Kidney capillary endothelial cell (primary cell): ENCODE measurements around the gene SORCS3.

Experiments
- DNase-seq: peaks from one replicate; pipeline ENCODE4 v3.0.0-alpha.2; 2018; ENCODE audit warnings: low spot score

SORCS3 gene

DNA sequence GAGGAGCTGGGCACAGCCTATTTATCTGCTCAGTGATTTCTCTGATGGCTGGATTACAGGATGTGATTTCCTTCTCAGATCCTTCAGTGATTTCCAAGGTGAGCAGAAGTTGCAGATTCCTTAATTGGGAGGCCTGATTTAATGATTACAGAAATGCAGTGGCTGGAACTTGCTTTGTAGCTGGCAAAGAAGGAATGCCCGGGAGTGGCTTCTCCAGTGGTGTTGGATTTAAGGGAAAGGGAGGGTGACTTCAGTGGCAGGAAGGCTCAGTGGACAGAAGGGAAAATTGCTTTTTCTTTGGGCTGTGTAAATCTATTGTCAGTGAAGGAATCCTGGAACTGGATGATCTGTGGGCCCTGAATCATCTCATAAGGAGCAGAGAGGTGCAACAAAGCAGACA is 5.1 kb downstream of the SORCS3 start:
- DNase-seq: no peak

DNA sequence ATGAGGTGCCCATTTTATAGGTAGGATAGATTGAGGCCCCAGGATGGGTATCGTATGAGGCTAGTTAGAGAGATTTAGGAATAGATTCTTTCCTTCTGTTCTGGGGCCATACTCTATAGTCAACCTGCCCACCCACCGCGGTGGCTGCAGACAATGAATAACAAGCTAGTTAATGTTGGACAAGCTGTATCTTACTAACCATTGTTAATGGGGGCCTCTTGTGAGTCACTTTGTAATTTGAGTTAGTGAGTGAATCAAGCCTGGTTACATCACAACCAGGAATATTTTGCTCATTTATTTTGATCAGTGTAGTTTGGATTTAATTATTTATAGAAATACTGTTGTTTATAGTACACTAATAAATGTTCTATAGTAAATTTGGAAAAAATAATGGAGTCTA is 7.3 kb downstream of the SORCS3 start:
- no peak for DNase-seq

DNA sequence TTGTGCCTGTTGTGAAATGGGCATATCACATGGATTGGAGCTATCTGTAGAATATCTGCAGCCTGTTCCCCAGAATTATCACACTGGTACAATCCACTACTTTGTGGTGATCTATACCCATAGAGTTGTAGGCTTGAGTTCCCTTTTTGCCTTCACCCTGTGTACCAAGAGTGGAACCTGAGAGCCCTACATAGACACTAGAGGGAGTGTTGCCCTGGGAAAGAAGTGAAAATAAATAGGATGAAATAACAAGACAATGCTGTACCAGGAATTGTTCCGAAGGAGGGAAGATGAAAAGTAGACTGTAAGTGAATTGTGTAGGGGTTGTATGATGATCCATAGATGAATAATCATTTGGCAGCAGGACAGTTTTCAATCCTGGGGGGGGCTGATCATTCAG is 9.0 kb downstream of the SORCS3 start:
- no peak for DNase-seq

DNA sequence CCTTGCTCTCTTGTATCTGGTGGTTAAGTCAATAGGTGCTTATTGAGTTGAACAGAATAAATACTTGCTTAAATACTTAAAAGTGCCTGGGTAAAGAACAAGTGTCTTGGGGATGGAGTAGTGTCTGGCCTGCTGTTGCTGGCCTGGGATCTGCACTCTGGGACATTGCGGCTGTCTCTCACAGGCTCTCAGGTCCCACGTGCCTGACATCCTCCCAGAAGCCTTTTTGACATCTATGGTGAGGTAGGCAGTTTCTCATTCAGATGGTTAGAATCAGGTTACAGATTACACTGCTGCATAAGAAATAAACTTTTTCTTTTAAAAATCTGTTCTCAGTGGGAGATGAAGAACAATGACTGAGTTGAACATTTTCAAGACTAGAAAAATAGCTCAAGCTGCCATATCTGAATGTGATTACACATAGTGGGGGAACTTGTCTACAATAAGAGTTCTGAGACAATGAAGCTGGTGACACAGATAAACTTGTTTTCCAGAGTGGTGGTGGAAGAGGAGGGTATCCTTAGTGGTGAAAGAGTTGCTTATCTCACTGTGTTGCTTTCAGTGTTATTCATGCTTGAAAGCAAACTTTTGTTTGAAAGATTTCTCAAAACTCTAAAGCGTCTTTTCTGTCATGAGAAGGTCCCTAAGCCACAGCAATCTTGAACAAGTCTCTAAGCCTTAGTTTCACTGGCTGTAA is 9.7 kb downstream of the SORCS3 start:
- DNase-seq: no peak

DNA sequence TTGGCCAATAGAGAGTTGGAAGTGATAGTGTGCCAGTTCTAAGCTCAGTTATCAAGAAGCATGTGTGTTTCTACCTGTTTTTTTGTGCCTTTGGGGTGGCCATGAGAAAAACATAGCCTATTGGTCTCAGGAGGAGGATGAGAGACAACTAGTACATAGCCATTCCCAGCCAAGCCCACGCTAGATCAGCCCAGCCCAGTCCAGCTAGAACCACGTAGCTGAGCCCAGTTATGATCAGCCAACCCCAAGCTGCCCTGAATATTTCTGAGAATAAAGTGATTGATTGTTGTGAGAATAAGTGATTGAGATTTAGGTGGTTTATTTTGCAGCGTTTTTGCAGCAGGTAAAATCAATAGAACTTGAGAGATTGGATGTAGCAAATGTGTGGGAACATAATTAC is 15.9 kb downstream of the SORCS3 start:
- no peak for DNase-seq

DNA sequence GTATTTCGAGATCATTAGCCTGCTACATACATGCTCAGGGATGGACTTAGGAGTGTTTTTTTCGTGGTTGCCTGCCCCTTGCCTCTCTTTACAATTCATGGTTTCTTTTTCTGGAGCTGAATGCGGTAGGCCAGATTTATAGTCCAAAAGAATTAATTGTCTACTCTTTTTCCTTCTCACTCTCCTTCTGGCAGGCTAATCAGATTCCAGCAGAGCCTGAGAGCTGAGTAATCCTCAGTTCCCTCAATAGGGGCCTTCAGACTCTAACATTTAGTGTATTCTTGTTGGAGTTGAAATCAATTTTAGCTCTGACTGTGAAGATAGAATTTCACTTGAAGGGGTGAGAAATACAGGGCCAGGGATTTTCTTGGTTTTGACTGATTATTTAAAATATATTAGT is 16.4 kb downstream of the SORCS3 start:
- DNase-seq: no peak

DNA sequence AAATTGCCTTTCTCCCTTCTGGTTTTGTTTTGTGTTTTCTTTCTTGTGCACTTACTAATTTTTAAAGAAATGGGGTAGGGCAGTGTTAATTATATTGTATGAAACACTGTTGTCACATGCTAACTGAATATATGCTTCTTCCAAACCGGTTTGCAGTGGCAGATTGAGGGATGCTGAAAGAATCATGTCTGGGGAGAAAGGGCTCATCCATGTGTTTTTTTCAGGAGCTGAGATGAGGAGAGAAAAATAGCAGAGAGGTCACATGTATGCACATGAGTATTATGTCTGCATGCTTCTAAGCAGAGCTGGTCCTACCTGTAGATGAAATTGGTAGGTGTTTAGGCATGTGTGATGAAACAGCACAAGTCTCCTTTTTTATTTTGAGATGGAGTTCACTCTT is 17.0 kb downstream of the SORCS3 start:
- no peak for DNase-seq

DNA sequence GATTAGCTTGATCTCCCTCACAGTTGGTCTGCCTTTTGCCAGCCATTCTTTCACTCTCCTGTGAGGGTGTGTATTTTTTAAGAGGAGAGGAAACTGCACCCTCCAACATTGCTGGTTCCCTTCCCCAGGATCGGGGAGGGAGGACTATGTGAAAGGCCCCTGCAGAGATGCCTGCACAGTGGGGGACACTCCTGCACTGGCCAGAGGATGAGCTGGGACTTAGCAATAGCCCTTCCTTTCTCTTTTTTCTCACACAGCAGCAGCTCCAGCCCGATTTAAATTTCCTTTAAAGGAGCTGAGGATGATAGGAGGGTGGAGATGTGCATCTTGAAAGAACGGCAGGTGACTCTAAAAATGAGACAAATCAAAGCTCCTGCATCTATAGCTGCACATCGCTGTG is 18.7 kb downstream of the SORCS3 start:
- DNase-seq: no peak

DNA sequence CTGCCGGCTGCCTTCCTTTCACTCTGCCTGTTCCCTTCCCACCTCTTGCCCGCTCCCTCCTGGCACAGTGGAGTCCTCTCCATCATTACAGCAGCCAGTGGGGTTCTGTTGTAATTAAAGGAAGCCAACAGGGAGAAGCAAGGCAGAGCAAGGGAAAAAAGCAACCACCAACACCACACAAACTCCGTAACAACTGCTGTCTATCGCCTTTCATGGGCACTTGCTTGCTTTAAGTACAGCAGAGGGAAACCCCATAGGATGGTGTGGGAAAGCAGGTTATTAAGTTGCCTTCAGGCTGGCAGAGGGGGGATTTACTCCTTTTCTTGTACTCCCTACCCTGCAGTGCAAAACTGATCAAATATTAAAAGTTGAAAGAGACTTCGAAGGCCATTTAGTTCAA is 22.0 kb downstream of the SORCS3 start:
- DNase-seq: no peak

DNA sequence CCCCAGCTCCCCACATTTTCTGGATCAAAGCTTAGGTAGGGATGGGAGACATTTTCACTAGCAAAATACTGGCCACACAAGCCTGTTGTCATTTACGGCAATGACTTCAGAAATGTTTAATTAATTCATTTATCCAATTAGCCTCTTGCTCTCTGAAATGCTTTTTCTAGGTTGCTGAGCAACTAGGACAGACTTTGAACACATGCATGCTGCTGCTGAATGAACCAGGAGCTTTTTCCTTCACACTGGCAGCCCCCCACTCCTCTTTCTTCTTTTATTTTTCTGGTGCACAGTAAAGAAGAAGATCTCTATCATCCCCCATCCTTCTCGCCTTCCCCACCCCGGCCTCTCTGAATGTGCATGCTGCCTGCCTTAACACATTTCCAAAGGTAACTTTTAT is 22.5 kb downstream of the SORCS3 start:
- DNase-seq: no peak

DNA sequence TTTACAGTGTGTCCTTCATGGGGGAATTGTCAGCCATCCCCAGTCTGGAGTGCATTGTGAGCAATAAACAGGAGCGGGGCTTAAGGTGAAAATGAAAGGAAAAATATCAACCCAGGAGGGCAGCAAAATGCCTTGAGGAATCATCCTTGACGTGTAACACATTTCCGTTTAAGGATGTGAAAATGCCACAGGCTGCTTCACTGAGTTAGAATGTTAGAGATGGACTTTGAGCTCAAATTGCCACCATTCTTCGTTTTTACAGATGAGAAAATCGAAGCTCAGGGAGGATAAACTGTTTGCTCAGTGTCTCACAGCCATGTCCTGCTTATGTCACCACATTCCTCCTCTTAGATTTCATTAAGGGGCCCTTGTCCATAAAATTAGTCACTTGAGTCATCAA is 23.1 kb downstream of the SORCS3 start:
- DNase-seq: no peak

DNA sequence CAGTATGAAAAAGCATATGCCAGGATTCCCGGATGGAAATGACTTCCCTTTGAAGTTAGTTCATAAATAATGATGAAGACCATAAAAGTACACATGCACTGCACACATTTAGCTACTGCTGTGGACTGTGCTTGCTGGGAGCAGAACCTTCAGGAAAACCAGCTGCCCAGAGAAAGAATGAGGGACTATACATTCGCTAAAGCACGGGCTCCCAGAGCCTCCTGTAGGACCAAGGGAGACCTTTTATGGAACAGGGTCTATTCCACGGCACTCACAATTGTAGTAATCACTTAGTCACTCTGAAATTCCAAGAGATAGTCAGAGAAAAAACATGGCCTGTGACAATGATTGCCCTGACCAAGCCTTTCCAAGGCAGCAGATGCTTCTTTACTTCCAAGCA is 24.1 kb downstream of the SORCS3 start:
- no peak for DNase-seq

DNA sequence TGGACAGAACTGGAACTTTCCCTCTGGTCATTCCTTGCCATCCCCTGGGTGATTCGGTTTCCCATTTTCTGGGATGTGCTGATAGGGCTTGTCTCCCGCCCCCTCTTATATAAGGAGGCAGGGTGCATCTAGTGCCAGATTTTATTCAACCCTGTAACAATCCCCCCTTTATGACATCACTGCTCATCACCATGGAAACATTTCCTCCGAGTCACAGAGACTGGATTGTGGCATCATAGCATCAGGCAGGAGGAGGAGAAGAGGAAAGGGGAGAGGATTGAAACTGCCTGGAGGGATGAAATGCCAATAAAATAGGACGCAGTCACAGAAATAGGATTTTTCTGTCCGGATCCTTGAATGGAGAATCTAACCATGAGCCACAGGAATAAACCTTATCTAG is 25.0 kb downstream of the SORCS3 start:
- DNase-seq: no peak

DNA sequence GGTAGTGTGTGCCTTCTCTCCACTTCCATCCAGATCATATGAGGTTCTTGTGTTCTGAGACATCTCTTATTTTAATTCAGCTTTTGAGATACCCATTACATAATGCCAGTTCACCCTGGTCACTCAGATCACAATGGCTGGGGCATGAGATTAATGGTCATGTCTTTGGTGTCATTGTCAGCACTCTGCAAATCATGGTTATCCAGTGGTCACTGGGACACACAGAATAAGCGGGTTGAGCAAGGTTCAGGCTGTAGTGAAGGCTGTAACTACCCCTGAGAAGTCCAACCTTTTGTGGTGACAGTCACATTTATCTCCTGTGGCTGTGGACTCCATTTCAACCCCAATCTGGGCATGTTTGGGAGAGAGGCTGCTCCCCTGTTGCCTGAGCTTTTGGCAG is 35.8 kb downstream of the SORCS3 start:
- no peak for DNase-seq

DNA sequence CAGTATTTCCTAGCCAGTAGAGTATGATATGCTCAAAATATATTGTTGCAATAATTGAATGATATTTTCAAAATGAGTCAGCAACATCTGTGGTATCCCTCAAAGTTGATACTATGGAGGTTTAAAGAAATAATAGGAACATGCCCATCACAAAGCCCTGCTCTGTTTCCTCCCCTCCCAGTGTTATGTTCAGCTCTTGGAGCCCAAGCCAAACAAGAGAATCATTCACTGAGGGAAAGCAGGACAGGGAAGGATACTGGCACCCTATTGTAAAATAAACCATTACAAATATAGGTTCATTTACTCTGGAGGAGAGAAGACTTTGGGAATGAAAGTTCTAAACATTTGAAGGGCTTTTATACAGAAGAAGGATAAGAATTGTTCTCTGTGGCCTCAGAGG is 37.6 kb downstream of the SORCS3 start:
- no peak for DNase-seq

DNA sequence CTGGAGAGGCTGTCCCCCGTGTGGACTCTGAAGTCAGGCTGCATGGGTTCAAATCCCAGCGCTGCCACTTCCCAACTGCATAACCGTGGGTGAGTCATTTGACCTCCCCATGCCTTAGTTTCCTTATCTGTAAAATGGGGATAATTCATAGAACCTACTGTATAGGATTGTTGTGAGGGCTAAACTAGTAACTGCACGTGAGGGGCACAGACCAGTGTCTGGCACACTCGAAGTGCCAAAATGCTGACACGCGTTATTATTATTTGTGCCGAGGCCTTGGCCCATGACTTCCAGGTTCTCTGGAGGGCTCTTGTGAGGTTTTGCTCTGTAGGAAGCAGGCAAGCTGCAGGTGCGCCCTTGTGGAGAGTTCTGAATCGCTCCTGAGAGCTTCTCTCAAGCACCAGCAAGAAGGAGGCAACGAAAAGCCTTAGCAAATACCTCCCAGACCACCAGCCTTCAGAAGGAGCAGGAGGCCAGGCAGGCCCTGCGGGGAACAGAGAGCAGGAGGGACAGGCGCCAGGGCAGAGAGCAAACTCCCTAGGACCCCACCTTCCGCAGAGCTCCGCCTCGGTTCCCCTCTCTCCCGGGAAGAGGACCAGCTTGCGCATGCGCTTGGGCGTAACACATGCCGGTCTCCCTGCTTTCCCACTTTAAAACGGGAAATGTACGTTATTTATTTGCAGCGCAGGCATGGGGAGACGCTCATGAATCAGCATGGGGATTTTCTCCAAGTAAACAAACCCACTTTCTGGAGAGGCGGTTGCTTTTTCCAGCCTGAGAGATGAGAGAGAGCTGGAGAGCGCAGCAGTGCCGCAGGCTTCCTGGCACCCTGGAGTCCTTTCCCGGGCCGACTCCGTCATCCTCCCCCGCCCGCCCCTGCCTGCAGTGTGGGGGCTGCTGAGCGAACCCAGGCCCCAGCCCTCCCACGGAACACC is 39.6 kb downstream of the SORCS3 start:
- DNase-seq: no peak

DNA sequence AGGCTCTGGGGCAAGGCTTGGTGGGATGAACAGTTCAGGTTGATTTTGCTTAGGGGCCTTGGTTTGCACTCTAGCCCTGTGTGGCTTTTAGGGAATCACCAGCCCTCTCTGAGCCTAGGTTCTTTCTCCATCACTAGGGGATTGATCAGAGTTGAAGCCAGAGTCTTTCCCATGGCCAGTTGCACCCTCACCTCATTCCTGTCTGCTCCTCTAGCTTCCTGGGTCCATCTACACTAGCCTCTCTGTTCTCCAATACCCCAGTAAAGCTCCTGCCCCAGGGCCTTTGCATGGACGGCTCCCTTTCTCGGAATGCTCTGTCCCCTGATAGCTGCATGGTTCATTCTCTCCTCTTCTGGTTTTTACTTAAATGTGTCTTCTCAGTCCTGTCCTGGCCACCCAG is 40.4 kb downstream of the SORCS3 start:
- DNase-seq: no peak

DNA sequence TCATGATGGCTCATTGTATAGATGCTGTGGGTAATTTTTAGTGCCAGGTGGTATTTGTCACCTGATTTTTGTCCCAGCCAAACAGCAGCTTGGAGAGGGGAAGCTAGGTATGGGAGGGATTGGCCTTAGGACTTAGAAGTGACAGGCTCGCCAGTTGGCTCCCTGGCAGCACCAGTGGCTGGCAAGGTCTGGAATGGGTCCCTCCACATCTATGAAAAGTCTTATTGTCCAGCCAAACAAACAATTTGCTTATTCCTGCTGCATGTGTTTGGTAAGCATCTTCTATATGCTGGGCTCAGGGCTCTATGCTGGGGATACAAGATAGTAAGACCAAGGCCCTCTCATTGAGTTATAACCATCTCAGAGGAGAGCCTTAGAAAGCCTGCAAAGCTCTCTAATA is 42.5 kb downstream of the SORCS3 start:
- no peak for DNase-seq

DNA sequence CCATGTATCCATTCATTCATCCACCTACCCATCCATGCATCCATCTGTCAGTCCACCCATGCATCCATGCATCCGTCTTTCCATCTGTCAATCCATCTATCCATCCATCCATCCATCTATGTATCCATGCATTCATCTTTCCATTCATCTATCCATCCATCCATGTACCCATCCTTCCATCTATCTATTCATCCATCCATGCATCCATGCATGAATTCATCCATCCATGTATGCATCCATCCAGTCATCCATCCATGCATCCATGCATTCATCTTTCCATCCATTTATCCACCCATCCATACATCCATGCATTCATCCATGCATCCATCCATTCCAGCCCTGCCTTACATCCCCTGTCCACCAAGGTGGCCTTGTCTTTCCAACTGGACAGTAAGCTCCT is 45.7 kb downstream of the SORCS3 start:
- DNase-seq: no peak

DNA sequence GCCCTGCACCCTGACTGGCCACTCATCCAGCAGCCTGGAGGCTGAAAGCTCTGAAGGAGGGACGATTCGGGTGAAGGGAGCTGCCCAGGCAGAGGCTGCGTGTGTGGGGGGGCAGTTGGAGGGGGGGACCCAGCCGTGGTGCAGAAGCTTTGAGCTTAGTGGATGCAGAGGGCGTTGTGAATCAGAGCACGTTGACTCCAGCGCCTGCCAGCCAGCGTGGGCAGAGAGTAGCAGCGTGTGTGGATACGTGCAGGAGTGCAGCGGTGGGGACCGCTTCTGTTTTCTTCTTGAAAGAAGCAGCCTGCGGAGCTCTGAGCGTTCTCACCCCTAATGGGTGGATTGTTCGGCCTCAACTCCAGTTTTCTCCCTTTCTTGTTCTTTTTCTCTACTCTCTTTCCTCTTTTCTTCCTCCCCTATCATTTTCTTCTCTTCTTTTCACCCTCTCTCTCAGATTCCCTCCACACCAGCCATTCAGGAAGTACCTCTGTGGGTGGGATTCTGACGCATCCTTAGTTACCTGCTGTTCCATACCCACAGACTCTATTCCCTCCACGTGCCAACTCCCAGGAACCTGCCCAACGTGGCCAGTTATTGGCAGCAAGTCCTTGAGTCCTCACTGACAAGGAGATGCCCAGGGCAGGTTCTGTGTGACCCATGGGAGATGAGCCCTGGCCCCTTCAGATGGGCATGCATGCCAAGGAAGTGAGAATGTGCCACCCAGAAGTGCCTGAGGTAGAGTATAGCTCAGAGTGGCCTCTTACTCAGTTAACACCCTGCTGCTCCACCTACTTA is 47.4 kb downstream of the SORCS3 start:
- no peak for DNase-seq

DNA sequence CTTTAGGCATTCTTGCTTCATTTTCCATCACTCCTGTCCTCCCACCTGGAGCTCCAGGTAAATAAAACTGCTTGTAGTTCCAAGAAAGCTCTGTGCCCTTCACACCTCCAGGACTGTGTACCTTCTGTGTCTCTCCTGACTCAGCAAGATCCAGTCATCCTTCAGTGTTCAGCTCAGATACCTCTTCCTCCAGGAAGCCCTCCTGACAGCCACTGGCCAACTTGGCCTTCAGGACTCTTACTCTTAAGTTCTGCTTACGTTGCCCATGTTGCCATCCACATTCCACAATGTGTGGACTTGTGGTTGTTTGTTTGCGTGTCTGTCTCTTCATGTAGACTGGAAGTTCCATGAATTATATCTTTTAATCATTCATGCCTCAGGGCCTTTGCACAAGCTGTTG is 48.0 kb downstream of the SORCS3 start:
- DNase-seq: no peak

DNA sequence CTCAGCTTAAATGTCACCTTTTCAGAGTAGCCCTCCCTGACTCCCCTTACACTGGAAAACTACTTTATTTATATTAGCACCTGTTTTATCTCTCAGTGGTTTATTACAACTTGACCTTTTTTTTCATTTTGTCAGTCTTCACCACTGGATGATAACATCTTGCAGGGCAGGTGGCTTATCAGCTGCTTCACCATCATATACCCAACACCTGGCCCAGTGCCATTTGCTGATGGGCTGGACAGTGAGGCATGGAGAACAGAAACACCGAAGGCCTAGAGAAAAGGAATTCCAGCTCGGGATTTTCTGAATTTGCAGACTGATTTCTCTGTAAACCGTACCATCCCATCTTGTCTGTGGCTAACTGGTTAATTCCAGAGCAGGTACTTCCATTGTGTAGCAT is 48.5 kb downstream of the SORCS3 start:
- DNase-seq: no peak

DNA sequence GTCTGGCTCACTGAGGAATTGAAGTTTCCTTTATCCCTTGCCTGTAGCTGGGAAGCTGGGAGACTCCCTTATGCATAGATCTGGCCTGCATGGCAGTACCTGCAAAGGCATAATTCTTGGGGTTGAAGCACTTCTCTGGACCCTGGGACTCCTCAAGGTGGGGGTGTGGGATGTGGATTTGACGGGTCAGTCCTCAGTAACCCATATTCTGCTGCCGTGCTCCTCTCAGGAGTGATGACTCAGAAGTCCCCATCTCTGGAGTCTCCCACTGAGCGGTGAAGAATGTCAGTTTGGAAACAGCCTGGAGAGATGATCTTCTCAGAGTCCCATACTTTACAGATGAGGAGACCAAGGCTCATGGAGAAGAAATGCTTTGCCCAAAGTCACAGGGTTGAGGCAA is 49.0 kb downstream of the SORCS3 start:
- no peak for DNase-seq
